NCI-H187 treated with DMSO at 0.1 percent for 48 hours (cell line): Measurements from ENCODE around the gene LRP5.
"Not testable (repeated sequence)": the region's sequence is repeated elsewhere in the genome, so short reads cannot be mapped to it uniquely, and the experiment has no call there.

Experiments
- DNase-seq: peaks from one replicate; lab custom pipeline; 2025; lab: John Stamatoyannopoulos, UW

Gene LRP5

DNA sequence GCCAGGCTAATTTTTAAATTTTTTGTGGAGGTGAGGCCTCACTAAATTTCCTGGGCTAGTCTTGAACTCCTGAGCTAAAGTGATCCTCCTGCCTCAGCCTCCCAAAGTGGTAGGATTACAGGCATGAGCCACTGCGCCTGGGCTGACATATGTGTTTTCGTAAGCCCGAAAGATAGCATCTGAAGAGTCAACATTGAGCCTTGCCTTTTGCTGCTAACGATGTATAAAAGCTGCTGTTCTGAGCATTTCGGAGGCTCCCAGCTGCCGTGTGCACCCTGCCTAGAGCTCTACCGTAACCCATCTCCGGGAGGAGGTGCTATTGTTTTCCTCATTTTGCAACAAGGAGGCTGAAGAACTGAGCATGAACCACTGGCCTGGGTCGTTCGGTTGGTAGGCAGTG is 130.0 kb downstream of the LRP5 start:
- no peak for DNase-seq

DNA sequence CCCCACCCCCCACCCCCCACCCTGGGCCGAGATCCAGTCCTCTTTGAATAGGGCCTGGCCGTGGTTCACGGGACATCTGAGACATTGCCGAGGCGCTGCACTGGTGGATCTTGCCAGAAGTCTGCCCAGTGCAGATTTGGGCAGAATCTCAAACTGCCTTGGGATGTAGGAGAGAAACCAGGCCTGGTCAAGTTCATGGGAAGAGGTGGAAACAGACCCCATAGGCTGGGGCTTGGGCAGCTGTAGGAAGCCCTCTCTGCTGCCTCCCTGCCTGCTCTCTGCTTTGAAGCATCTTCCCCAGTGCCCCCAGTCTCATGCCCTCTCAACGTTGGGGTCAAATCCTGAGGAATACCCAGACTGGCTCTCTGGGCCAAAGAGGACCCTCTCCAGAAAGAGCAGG is 132.2 kb downstream of the LRP5 start:
- no peak for DNase-seq

DNA sequence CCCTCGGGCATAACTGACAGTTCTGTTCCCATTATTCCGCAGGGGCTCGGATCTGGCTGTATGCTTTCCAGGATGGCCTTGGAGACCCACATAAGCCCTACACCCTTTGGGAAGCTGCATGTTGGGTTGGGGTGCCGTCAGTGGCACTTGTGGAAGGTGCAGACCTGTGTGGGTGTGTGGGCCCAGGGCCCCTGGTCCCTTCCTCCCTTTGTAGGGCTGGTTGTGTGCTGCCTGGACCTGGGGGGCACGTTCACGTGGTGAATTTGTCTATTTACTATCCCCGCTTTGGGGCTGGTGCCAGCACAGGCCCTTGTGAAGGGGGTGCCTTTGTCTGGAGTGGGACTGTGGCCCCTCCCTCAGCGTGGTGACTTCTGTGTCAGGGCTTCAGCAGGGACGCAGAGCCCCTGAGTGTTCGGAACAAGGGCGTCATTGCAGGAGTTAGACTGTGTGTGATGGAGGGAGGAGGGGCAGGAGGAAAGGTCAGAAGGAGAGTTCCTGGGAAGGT is 133.2 kb downstream of the LRP5 start:
- DNase-seq: no peak

DNA sequence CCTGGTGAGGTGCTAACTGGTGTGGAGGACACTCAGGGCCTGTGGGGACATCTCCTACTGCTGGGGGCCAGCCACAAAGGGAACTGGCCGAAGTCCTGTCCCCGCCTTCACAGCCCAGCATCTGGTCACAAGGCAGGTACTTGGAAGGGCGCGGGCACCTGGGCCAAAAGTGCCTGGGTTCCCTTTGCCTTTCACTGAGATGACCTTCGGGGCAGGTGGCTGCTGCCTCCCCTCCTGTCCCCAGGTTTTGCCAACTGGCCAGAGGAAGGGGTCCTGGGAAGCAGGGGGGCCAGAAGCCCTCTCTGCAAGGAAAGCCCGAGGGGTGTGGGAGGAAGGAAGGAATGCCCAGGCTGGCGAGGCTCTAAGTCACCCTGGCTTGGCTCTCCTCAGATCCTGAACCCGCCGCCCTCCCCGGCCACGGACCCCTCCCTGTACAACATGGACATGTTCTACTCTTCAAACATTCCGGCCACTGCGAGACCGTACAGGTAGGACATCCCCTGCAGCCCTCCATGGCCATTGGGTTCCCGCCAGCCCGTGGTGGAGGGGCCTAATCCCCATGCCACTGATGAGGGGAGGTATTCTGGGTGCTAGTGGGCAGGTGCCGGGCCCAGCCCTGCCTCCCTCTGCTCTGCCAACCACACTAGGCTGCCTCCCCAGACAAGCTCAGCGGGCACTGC is 133.8 kb downstream of the LRP5 start:
- no peak for DNase-seq

DNA sequence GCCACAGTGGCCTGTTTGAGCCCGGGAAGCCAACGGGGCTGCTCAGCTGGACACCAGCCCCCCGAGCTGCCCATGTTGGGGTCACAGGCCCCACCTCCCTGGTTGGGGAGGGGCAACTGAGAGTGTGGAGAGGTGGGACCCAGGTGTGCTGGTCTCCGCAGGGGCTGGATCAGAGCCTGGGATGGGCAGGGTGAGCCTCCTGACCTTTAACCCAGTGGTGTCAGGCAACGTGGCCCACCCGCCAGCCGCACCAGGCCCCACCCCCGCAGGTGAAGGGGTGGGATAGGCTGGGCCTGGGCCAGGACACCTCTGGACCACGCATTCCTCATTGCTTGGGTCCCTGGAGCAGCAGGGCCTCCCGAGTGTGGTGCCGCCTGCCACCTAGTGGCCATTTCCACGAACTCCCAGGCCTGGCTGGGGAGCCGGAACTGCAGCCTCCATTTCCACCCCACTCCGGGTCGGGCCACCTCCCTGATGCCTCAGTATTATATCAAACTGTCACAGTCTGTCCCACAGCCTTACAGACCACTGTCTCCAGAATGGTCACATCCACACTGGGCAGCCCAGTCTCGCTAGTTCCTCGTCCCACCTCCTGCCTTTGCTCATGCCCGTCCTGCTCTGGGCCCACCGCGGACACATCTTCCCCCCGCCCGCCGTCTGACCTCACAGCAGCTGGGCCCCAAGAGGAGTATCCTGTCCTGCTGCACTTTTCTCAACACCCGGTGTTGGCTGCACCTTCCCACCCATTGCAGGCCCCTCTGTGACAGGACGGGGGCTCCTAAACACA is 134.8 kb downstream of the LRP5 start:
- DNase-seq: no peak

DNA sequence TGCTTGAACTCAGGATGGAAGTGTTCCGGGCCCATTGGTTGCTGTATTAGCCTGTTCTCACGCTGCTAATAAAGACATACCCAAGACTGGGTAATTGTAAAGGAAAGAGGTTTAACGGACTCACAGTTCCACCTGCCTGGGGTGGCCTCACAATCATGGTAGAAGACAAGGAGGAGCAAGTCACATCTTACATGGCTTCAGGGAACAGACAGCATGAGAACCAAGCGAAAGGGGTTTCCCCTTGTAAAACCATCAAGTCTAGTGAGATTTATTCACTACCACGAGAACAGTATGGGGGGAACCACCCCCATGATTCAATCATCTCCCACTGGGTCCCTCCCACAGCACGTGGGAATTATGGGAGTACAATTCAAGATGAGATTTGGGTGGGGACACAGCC is 135.5 kb downstream of the LRP5 start:
- not testable (repeated sequence) for DNase-seq

DNA sequence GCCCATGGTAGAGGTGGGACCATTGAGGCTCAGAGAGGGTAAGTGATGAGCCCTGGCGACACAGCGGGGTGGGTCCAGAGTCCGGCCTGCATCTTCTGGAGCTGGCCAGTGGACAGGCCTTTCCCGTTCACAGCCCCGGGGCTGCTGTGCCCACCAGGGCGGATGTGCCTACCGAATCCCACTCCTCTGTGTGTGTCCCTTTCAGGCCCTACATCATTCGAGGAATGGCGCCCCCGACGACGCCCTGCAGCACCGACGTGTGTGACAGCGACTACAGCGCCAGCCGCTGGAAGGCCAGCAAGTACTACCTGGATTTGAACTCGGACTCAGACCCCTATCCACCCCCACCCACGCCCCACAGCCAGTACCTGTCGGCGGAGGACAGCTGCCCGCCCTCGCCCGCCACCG is 136.2 kb downstream of the LRP5 start:
- no peak for DNase-seq

DNA sequence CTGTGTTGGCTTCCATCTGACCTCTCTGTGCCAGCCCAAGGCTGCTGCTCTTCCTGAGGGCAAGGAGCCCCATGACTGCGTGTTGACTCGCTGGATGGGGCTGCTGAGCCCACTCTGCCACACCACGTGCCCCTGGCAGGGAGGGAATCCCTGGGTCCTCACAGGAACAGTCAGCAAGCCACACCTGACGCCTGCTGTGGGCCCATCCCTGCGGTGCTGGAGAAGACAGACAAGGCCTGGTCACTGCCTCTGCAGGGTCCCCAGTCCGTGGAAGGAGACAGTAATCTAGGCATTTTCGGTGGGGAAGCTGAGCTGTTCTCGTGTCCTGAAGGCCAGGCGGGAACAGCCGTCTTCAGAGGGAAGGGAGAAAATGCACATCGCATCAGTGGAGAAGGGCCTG is 137.6 kb downstream of the LRP5 start:
- no peak for DNase-seq

DNA sequence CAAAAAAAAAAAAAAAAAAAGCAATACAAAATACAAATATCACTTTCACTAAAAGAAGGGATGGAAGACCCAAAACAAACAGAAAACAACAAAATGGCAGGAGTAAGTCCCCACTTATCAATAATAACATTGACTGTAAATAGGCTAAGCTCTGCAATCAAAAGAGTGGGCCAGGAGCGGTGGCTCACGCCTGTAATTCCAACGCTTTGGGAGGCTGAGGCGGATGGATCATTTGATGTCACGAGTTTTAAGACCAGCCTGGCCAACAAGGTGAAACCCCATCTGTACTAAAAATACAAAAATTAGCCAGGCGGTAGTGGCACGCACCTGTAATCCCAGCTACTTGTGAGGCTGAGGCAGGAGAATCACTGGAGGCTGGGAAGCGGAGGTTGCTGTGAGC is 138.3 kb downstream of the LRP5 start:
- DNase-seq: no peak

DNA sequence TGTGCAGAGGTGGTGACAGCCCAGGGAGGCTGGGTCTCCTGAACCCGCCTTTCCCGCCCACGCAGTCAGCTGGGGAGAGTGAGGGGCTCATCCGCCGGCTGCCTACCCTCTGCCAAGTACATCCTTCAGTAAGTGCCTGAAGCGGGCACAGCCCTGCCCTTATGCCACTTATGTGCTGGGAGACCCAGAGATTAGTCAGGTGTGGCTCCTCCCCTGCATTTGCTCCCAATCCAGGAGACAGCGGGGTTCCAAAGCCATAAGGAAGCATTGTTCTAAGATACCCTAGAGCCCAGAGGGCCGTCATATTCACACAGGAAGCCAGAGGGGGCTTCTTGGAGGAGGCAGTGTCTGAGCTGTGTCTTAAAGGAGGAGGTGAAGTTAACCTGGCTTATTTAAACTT is 142.4 kb downstream of the LRP5 start:
- DNase-seq: no peak

DNA sequence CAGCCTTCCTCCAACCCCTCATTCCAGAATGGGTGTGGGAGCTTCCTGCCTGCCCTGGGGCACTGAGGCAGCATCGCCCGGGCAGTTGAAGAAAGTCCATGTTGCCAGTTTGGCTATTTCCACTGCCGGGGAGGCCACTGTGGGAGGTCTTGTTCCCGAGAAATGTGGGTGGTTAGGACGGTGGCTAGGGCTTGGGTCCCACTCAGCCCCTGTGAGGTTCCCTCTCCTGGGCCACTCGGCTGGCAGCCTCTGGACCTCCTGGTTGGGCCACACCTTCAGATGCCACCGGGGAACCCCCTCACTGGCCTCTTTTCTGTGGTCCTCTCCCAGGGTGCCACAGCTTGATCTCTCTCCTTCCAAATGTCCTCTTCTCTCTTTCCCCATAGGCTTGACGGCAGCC is 143.1 kb downstream of the LRP5 start:
- no peak for DNase-seq

DNA sequence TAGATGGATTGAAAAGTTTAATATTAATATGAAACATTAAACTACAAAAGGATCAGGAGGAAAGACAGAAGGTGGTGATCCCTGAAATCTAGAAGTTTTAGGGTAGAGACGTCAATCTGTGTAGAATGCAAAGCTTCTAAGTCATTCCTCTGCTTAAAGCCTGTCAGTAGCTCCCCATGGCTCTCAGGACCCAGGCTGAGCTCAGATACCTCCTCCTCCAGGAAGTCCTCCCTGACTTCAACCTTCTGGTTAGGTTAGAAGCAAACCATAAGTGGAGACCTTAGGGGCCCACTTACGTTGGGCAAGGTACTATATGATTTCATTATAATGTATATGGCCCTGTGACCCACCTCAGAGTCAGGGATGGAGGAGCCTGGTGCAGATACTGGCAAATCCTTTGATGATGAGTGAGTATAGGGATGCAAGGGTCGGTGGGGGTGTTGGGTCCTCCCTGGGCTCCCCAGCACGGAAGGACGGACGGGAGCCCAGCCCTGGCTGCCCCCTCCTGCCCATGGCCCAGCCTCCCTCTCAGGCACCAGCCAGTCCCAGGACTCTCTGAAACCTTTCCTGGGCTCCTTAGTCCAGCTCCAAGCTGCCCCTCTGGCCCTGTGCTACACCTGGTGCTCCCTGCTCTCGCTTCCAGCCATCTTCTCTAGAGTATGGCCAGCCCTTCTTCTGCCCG is 145.0 kb downstream of the LRP5 start:
- no peak for DNase-seq

DNA sequence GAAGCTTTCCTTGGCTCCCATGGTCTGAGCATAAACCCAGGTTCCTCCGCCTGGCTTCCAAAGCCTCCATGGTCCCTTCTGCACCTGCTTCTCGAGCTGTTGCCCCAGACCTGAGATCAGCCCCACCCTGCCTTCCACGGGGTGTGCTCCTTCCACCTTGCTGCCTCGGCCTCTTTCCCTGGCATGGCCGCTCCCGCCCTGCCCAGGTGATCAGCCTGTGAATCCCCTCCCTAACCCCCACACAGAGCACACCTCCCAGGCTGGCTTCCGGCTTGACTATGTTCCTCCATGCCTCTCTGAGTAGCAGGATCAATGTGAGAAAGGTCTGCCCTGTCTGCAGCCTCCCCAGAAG is 145.5 kb downstream of the LRP5 start:
- DNase-seq: no peak

DNA sequence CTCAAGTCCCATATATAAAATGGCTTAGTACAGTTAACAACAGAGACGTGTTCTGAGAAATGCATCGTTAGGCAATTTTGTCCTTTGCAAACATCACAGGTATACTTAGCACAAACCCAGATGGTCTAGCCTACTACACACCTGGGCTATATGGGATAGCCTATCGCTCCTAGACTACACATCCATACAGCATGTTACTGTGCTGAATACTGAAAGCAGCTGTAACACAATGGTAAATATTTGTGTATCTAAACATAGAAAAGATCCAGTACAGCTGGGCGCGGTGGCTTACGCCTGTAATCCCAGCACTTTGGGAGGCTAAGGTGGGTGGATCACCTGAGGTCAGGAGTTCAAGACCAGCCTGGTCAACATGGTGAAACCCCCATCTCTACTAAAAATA is 145.9 kb downstream of the LRP5 start:
- DNase-seq: not testable (repeated sequence)

DNA sequence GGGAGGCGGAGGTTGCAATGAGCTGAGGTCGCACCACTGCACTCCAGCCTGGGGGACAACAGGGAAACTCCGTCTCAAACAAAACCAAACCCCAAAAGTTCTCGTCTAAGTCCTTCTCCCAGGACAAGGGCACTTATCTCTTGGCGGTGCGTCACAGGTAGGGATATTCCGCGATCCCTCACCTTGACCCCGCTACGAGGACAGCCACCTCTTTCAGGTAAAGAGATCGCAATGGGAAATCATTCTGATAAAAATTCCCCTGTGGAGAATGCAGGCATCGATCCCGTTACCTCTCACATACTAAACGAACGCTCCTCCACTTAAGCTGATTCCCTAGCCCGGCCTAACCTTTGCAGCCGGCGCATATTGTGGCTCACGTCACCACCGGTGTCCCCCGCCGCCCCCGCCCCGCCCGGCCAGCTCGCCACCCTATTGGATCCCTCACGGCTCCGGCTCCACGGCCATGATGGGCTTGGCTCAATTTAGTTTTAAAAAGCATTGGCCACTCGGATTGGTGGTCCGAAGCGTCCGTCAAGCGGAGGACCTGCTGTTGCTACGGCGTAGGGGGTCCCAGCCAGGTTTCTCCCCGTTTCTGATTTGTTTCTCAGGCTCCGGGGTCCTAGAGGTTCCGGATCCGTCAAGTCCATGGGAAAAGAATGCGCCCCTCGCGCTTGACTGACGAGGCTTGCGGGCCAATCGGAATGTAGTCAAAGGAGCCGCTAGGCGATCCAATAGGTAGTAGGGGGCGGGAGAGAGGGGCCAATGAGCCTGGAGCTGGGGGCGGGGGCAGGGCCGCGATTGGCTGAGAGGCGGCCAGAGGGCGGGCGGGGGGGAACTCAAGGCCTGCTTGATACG is 147.7 kb downstream of the LRP5 start:
- peak; percentile 85 for DNase-seq

DNA sequence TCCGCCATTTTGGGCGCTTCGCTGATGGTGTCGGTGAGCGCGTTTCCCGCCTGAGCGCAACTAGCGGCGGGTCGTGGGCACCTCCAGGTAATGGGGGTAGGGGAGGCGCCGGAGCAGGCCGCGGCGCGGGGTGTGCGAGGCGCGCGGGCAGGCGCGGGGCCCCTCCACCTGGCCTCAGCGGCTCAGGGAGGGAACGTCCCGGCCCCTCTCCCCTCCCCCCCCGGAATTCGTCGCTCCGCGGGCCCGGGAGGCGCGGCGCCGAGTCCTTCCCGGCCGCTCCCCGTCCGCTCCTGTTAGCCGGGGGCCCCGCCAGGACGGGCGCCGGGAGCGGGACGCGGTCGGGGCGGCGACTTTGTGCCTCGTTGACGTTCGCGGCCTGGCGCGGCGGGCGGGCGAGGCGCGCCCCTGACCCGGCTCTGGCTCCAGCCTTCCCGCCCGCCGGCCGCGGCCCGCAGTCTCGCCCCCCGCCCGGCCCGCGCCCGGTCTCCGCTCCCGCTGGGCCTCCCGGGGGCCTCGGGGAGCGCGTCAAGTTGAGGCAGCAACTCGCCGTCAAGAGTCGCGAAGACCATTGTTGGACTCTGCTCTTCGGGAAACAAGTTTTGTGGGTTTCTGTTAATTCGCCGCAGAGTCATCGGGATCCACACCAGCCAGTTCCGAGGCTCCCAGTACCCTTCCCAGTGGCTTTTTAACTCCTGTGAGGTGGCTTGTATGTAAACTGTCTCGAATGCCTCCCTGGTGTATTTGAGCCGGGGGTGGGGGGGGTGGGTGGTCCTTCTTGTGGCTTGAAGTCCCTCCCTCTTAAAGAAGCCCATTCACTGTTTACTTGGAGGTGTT is 148.6 kb downstream of the LRP5 start, which contains the start of gene PPP6R3:
TSS of gene PPP6R3 (plus strand) at position 12 of the 834 bp plus-strand sequence. CDS start 76,913 bp downstream, outside the sequence.
- DNase-seq: no peak

DNA sequence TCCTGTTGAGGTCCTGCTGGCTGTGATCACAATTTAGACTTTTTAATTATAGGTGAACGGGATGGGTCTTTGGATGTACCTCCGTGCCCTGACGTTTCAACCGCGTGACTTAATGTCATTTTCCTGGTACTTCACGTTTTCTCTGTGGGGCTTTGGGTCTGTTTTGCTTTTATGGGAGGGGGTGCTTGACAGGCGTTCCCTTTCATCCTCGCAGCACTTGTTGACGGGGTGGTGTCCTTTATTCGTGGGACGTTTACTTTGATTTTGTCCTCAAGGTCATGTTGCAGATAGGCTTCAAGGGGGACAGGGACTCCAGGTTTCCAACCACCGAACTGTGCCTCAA is 149.2 kb downstream of the LRP5 start:
- no peak for DNase-seq

DNA sequence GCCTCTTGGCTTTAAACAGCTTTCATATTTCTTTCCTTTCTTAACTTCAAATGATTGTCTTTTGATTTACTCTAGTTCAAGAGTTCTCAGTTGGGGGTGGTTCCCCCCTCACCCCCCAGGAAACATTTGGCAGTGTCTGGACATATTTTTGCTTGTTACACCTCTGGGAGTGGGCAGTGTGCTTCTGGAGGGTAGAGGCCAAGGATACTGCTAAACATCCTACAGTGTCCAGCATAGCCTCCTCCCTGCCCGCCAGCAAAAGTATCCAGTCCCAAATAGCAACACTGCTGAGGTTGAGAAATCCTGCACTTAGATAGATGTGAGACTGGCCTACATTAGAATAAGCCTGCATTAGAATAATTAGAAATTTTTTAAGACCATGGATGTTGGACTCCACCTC is 151.3 kb downstream of the LRP5 start:
- no peak for DNase-seq

DNA sequence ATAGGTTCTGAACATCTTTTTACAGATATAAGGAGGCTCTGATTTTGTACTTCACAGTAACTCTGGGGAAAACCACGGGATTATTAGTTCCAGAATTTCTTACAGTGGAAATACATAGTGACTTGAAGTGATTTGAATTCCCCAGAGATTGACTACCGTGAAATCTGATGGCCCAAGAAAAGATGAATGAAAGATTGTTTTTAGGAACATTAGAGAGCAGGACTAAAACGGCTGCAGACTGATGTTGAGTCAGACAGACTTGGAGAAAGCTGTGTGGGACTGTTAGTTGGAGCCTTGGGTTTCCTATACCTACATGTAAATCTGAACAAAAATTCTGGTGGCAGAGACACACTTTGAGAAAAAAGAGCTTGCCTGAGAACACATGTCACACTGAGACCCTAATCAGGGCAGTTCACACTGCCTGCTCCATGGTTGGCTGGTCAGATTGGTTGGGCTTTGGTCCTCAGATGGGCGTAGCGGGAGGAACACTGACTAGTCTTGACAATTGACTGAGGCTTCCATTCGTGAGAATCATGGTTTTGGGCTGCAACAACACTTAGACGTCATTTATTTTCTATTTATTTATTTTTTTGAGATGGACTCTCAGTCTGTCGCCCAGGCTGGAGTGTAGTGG is 154.9 kb downstream of the LRP5 start:
- DNase-seq: no peak

DNA sequence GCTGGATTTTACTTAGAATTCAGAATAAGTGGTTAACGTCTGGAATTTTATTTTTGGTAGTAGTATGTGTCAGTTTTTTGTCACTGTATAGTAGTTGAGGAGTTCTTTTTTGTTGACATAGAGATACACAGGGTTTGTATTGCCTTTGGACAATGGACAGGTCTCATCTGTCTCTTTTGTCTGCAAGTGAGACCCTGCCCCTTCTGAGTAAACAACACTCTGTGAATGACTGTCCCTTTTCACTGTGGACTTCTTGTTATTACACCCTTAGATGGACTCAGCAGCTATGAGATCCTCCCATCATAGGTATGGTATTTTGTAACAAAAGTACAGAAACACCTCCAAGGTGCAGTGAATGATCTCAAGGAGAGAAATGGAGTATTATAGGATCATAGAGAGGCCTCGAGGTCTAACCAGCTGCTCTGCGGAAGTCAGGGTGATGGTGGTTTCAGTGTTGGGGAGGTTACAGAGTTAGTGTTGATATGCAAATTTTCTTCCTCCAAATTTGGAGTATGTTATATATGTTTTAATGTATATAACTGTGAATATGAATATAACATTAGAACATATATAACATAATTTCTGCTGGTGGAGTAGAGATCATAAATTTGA is 155.9 kb downstream of the LRP5 start:
- DNase-seq: no peak
